Fibroblast of pulmonary artery (primary cell): ENCODE results near the gene ARL14EP.

Source experiments
- DNase-seq: peaks from one replicate; pipeline ENCODE4 v3.0.0-alpha.2; 2010; ENCODE audit warnings: low read depth
- H3K4me3 ChIP-seq: replicated peaks from 2 replicates; pipeline ENCODE4 v1.5.1; 2011; ENCODE audit warnings: low read depth, mild to moderate bottlenecking, control low read depth, low read length, moderate library complexity
- TF ChIP-seq, protein P1 (sequence below): IDR thresholded peaks from 2 replicates; pipeline ENCODE4 v1.5.1; 2011; ENCODE audit warnings: mild to moderate bottlenecking, control low read depth, low read length, inconsistent platforms; ENCODE audit errors: missing control alignments

ARL14EP gene

DNA sequence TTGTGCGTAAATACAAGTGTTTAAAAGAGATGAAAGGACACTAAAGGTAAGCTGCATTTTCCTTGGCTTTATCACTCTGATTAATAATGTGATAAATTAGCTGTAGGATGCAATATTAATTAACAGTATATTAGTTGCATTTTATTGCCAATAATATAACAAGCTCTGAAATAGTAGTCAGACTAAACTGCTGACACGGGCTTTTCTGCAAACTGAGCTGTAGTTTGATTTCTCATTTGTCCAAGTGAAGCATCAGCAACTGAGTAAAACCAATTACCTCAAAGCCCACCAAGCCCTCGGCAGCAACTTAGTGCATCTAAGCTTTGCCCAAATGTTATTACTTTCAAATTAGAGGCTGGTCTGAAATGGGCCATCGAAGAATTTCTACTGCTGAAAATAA is 33.5 kb downstream of the ARL14EP start:
- DNase-seq, result no peak
- TF ChIP-seq, protein P1, sequence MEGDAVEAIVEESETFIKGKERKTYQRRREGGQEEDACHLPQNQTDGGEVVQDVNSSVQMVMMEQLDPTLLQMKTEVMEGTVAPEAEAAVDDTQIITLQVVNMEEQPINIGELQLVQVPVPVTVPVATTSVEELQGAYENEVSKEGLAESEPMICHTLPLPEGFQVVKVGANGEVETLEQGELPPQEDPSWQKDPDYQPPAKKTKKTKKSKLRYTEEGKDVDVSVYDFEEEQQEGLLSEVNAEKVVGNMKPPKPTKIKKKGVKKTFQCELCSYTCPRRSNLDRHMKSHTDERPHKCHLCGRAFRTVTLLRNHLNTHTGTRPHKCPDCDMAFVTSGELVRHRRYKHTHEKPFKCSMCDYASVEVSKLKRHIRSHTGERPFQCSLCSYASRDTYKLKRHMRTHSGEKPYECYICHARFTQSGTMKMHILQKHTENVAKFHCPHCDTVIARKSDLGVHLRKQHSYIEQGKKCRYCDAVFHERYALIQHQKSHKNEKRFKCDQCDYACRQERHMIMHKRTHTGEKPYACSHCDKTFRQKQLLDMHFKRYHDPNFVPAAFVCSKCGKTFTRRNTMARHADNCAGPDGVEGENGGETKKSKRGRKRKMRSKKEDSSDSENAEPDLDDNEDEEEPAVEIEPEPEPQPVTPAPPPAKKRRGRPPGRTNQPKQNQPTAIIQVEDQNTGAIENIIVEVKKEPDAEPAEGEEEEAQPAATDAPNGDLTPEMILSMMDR, result no peak
- no peak overlapping the region for H3K4me3 ChIP-seq

- DNase-seq, result no peak
- no peak overlapping the region for H3K4me3 ChIP-seq
- TF ChIP-seq, protein P1, result no peak
Observed at GRCh38 chr11:30357872-30358271, 35.0 kb downstream of the ARL14EP start.

DNA sequence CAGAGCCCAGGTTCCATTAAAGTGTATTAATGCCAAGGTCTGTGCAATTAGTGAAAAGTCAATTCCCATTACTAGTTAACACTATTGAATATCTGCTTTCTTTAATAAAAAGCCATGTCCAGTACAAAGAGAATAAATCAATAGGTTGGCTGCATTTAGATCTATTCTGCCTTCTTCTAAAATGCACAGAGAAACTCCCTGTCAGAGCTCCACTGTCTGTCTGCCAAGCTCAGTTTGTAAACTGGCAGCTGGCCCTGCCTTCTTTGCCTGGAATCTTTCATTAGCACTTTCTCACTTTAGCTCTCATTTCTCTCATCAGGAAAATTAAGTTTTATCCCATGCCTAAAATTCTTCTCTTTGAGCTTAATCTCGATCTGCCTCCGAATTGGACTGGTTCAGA is 35.6 kb downstream of the ARL14EP start:
- no peak overlapping the region for H3K4me3 ChIP-seq
- TF ChIP-seq, protein P1, result no peak
- no peak for DNase-seq

DNA sequence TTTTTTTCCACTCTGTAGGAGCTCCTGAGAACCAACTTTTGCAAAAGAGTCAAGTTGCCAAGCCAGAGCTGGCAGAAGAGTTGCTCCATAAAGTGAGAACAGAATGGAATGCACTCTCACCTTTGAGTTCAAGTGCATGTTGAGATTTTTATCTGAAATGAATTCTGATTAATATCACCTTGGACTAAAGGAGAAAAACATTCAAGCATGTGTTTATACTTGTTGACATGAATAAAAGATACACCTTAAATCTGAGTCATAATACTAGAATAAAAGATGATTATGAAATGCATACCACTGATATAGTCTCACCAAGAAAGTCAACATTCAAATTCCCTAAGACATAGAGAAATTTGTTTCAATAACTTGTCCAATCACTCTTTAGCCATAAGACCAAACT is 37.8 kb downstream of the ARL14EP start:
- DNase-seq, result no peak

GRCh38 chr11:30364139-30364836 is 41.4 kb downstream of the ARL14EP start:
- no peak overlapping the region for H3K4me3 ChIP-seq
- no peak for DNase-seq
- TF ChIP-seq, protein P1, result no peak

More for the DNA sequence above, 37.8 kb downstream of the ARL14EP start:
- TF ChIP-seq, protein P1, result no peak
- no peak overlapping the region for H3K4me3 ChIP-seq

DNA sequence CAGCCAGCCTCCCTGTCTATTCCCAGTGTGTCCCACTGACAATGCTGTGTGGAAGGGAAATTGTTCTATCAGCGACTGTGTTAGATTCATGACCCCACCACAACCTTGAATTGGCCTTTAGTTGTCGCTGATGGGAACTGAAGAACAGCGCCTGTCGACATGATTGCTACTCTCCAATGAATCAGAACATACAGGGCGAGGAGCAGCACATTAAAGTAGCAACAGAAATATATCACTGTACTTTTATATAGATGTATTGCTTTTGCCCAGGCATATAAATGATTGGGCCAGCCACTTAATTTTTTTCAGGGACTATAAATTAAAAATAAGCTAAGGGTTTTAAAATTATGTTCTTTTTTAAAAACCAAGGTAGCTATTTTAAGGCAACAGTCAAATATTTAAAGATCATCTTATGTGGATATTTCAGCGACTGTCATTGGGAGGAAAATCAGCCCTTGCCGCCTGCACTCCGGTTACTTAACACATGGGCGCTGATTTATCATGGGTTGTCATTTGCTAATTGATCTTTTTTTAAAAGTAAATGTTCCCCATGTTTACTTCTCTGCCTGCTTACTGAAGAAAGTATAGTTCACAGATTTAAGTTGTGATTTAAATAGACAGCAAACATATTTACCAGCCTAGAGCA is 42.1 kb downstream of the ARL14EP start:
- TF ChIP-seq, protein P1, result no peak
- H3K4me3 ChIP-seq, result no peak overlapping the region
- DNase-seq, result no peak
